Activated effector memory CD4-positive, alpha-beta T cell treated with anti-CD3 and anti-CD28 coated beads, Interleukin-2, amount 50 U/mL, for 16 hours (primary cell): ENCODE measurements around the gene SLC25A48.

ENCODE experiments used
- DNase-seq: peaks from one replicate; pipeline ENCODE4 v3.0.0-alpha.2; 2020

Gene SLC25A48

GRCh38 chr5:135834639-135835529 lies at the start of gene SLC25A48:
Gene SLC25A48 (plus strand): TSS chr5:135834663. CDS start chr5:135834848, 185 bp downstream.
- DNase-seq = peak; percentile 63

- no peak for DNase-seq
Measured at GRCh38 chr5:135800656-135801055, 33.8 kb upstream of the SLC25A48 start.

- no peak for DNase-seq
Measured at GRCh38 chr5:135810188-135810943, 24.1 kb upstream of the SLC25A48 start.

GRCh38 chr5:135811007-135811406 lies 23.5 kb upstream of the SLC25A48 start:
- DNase-seq = no peak

GRCh38 chr5:135813758-135814157 lies 20.7 kb upstream of the SLC25A48 start:
- DNase-seq = no peak

- DNase-seq = no peak
Measured at GRCh38 chr5:135814316-135814715, 20.1 kb upstream of the SLC25A48 start.

GRCh38 chr5:135814812-135815211 lies 19.7 kb upstream of the SLC25A48 start:
- DNase-seq = no peak

- peak; percentile 21 for DNase-seq
Measured at GRCh38 chr5:135821061-135821801, 13.2 kb upstream of the SLC25A48 start.

- DNase-seq = peak; percentile 56
Measured at GRCh38 chr5:135821802-135822201, 12.7 kb upstream of the SLC25A48 start.

GRCh38 chr5:135822286-135822685 lies 12.2 kb upstream of the SLC25A48 start:
- DNase-seq = no peak

- no peak for DNase-seq
Measured at GRCh38 chr5:135822959-135823358, 11.5 kb upstream of the SLC25A48 start.

GRCh38 chr5:135823881-135824280 lies 10.6 kb upstream of the SLC25A48 start:
- no peak for DNase-seq

- DNase-seq = no peak
Measured at GRCh38 chr5:135824541-135825041, 9.9 kb upstream of the SLC25A48 start.

- DNase-seq = peak; percentile 19
Measured at GRCh38 chr5:135825373-135826220, 8.9 kb upstream of the SLC25A48 start.

GRCh38 chr5:135826221-135826525 lies 8.3 kb upstream of the SLC25A48 start:
- peak; percentile 51 for DNase-seq

- peak; percentile 46 for DNase-seq
Measured at GRCh38 chr5:135826994-135827671, 7.3 kb upstream of the SLC25A48 start.

- DNase-seq = peak; percentile 37
Measured at GRCh38 chr5:135827965-135828781, 6.3 kb upstream of the SLC25A48 start.

- DNase-seq = peak; percentile 47
Measured at GRCh38 chr5:135828782-135829127, 5.7 kb upstream of the SLC25A48 start.

- peak; percentile 31 for DNase-seq
Measured at GRCh38 chr5:135829179-135829578, 5.3 kb upstream of the SLC25A48 start.

GRCh38 chr5:135829681-135830383 lies 4.6 kb upstream of the SLC25A48 start:
- peak; percentile 63 for DNase-seq
